ENCODE data around the gene BCL2L13.
"Not testable (repeated sequence)": the region's sequence is repeated elsewhere in the genome, so short reads cannot be mapped to it uniquely, and the experiment has no call there.

The BCL2L13 gene

DNA sequence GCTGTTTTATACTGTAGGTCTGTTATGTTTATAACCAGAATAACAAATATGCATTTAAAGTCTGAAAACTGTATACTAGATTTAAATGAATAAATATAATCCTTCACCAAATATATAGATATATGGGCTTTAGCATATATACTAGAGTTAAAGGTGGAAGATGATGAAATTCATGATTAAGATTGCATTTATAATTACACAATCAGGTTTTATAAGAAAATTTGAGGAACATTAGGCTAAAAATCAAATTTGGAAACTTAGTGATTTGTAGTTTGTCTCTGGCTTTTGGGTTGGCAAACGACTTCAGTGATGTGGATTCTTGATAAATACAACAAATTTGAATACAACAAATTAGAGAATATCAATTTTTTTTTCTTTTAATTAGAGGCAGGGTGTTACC is 10.0 kb downstream of the BCL2L13 start:
- Histone ChIP-seq H3K4me1 (ENCODE audit: insufficient read depth, insufficient read length) (no peaks in the 10 kb centered on the region), H3K27me3 (ENCODE audit: insufficient read depth, insufficient read length) (no peaks in the 10 kb centered on the region), H3K36me3 (ENCODE audit: insufficient read depth, insufficient read length, low read length) (peaks cover 5% of the 10 kb centered on the region), H3K9ac (ENCODE audit: insufficient read length, low read depth) (no peak overlapping the region), H3K4me3 (ENCODE audit: insufficient read length, low read depth) (no peak overlapping the region), H3K9me3 (ENCODE audit: insufficient read depth, low read length) (no peaks in the 10 kb centered on the region)
- TF ChIP-seq SUZ12 (IDR thresholded peaks at IDR 0.05; ENCODE audit: extremely low read depth, insufficient read depth, insufficient read length) (no peak), YY1 (IDR thresholded peaks at IDR 0.05; ENCODE audit: insufficient read depth, insufficient read length) (no peak), ZNF274 (IDR thresholded peaks at IDR 0.05; ENCODE audit: low read depth, low read length) (no peak)
- DNase-seq (ENCODE audit: low read depth, low spot score): no peak

DNA sequence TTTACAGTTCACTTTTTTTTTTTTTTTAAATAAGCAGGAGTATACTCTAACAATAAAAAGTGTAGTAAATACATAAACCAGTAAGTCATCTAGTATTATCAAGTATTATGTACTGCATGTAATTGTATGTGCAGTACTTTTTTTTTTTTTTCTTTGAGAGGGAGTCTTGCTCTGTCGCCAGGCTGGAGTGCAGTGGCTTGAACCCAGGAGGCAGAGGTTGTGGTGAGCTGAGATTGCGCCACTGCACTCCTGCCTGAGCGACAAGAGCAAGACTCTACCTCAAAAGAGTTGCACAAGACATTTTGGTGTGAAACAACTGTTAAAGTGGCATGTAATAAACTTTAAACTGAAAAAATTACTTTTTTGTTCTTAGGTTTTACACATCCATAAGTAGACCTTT is 16.7 kb downstream of the BCL2L13 start:
- Histone ChIP-seq H3K4me3 (ENCODE audit: insufficient read length, low read depth) (no peak overlapping the region), H3K4me1 (ENCODE audit: insufficient read depth, insufficient read length) (no peaks in the 10 kb centered on the region), H3K27me3 (ENCODE audit: insufficient read depth, insufficient read length) (no peaks in the 10 kb centered on the region), H3K9me3 (ENCODE audit: insufficient read depth, low read length) (no peaks in the 10 kb centered on the region), H3K9ac (ENCODE audit: insufficient read length, low read depth) (no peak overlapping the region), H3K36me3 (ENCODE audit: insufficient read depth, insufficient read length, low read length) (peaks cover 16% of the 10 kb centered on the region)
- no peak for DNase-seq (ENCODE audit: low read depth, low spot score)
- TF ChIP-seq SUZ12 (IDR thresholded peaks at IDR 0.05; ENCODE audit: extremely low read depth, insufficient read depth, insufficient read length) (no peak), YY1 (IDR thresholded peaks at IDR 0.05; ENCODE audit: insufficient read depth, insufficient read length) (no peak), ZNF274 (IDR thresholded peaks at IDR 0.05; ENCODE audit: low read depth, low read length) (no peak)

DNA sequence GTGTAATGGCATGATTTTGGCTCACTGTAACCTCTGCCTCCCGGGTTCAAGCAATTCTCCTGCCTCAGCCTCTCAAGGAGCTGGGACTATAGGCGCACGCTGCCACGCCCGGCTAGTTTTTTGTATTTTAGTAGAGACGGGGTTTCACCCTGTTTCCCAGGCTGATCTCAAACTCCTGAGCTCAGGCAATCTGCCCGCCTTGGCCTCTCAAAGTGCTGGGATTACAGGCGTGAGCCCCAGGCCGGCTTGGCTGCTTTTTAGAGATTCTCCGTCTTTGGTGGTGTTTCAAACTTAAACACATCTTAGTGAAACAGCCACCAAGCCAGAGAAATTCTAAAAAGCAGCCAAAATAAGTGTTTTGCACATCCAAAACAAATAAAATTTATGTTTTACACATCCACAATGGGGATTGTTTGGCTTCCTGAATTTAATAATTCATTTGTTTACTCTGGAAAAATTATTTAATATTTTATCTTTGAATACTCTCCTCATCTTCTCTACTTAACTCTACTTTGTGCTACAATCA is 18.4 kb downstream of the BCL2L13 start:
- Histone ChIP-seq H3K4me1 (ENCODE audit: insufficient read depth, insufficient read length) (no peaks in the 10 kb centered on the region), H3K9me3 (ENCODE audit: insufficient read depth, low read length) (no peaks in the 10 kb centered on the region), H3K36me3 (ENCODE audit: insufficient read depth, insufficient read length, low read length) (peaks cover 15% of the 10 kb centered on the region), H3K9ac (ENCODE audit: insufficient read length, low read depth) (no peak overlapping the region), H3K27me3 (ENCODE audit: insufficient read depth, insufficient read length) (no peaks in the 10 kb centered on the region), H3K4me3 (ENCODE audit: insufficient read length, low read depth) (no peak overlapping the region)
- TF ChIP-seq ZNF274 (IDR thresholded peaks at IDR 0.05; ENCODE audit: low read depth, low read length) (no peak), SUZ12 (IDR thresholded peaks at IDR 0.05; ENCODE audit: extremely low read depth, insufficient read depth, insufficient read length) (no peak), YY1 (IDR thresholded peaks at IDR 0.05; ENCODE audit: insufficient read depth, insufficient read length) (no peak)
- no peak for DNase-seq (ENCODE audit: low read depth, low spot score)

DNA sequence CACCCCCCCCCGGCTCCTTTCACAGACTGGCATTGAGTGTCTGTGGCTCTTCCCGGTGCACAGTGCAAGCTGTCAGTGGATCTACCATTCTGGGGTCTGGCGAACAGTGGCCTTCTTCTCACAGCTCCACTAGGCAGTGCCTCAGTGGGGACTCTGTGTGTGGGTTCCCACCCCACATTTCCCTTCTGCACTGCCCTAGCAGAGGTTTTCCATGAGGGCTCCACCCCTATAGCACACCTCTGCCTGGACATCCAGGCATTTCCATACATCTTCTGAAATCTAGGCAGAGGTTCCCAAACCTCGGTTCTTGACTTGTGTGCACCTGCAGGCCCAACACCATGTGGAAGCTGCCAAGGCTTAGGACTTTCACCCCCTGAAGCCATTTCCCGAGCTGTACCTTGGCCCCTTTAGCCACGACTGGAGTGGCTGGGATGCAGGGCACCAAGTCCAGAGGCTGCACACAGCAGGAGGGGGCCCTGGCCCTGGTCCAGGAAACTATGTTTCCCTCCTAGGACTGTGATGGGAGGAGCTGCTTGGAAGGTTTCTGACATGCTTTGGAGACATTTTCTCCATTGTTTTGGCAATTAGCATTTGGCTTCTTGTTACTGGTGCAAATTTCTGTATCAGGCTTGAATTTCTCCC is 26.0 kb downstream of the BCL2L13 start:
- no peaks in the 10 kb centered on the region for H3K27me3 ChIP-seq (ENCODE audit: insufficient read depth, insufficient read length)
- peaks cover 17% of the 10 kb centered on the region; the same call in 1 of the 2 replicates for H3K9me3 ChIP-seq (ENCODE audit: insufficient read depth, low read length)

DNA sequence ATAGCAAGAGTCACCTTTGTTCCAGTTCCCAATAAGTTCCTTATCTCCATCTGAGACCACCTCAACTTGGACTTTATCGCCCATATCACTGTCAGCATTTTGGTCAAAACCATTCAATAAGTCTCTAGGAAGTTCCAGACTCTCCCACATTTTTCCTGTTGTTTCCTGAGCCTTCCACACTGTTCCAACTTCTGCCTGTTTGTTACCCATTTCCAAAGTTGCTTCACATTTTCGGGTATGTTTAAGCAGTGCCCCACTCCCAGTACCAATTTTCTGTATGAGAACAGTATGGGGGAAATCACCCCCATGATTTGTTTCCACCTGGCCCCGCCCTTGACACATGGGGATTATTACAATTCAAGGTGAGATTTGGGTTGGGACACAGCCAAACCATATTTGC is 26.7 kb downstream of the BCL2L13 start:
- DNase-seq (ENCODE audit: low read depth, low spot score): no peak
- TF ChIP-seq YY1 (IDR thresholded peaks at IDR 0.05; ENCODE audit: insufficient read depth, insufficient read length) (no peak), SUZ12 (IDR thresholded peaks at IDR 0.05; ENCODE audit: extremely low read depth, insufficient read depth, insufficient read length) (no peak), ZNF274 (IDR thresholded peaks at IDR 0.05; ENCODE audit: low read depth, low read length) (no peak)
- no peak overlapping the region for H3K9ac ChIP-seq (ENCODE audit: insufficient read length, low read depth)
- H3K36me3 ChIP-seq (ENCODE audit: insufficient read depth, insufficient read length, low read length): peaks cover 22% of the 10 kb centered on the region
- H3K4me1 ChIP-seq (ENCODE audit: insufficient read depth, insufficient read length): no peaks in the 10 kb centered on the region
- no peaks in the 10 kb centered on the region for H3K27me3 ChIP-seq (ENCODE audit: insufficient read depth, insufficient read length)
- H3K4me3 ChIP-seq (ENCODE audit: insufficient read length, low read depth): no peak overlapping the region
- H3K9me3 ChIP-seq (ENCODE audit: insufficient read depth, low read length): peaks cover 17% of the 10 kb centered on the region; the same call in 1 of the 2 replicates

More for the DNA sequence above, 26.0 kb downstream of the BCL2L13 start:
- Histone ChIP-seq H3K4me1 (ENCODE audit: insufficient read depth, insufficient read length) (no peaks in the 10 kb centered on the region), H3K4me3 (ENCODE audit: insufficient read length, low read depth) (no peak overlapping the region), H3K36me3 (ENCODE audit: insufficient read depth, insufficient read length, low read length) (peaks cover 25% of the 10 kb centered on the region), H3K9ac (ENCODE audit: insufficient read length, low read depth) (no peak overlapping the region)
- TF ChIP-seq ZNF274 (IDR thresholded peaks at IDR 0.05; ENCODE audit: low read depth, low read length) (no peak), YY1 (IDR thresholded peaks at IDR 0.05; ENCODE audit: insufficient read depth, insufficient read length) (no peak), SUZ12 (IDR thresholded peaks at IDR 0.05; ENCODE audit: extremely low read depth, insufficient read depth, insufficient read length) (no peak)
- no peak for DNase-seq (ENCODE audit: low read depth, low spot score)

DNA sequence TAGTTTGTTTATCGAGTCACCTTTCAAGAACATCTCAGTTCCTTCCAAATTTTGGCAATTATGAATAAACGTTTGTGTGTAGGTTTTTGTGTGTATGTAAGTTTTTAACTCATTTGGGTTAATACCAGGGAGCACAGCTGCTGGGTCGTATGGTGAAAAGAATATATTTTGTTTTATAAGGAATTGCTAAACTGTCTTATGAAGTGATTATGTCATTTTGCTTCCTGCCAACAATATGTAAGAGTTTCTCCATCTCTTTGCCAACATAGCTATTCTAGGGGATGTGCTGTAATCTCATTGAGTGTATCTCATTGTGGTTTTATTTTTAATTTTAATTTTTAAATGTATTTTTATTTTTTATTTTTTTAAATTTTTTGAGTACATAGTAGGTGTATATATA is 27.3 kb downstream of the BCL2L13 start:
- no peaks in the 10 kb centered on the region for H3K27me3 ChIP-seq (ENCODE audit: insufficient read depth, insufficient read length)
- TF ChIP-seq ZNF274 (IDR thresholded peaks at IDR 0.05; ENCODE audit: low read depth, low read length): no peak
- H3K36me3 ChIP-seq (ENCODE audit: insufficient read depth, insufficient read length, low read length): peaks cover 23% of the 10 kb centered on the region
- H3K9me3 ChIP-seq (ENCODE audit: insufficient read depth, low read length): peaks cover 17% of the 10 kb centered on the region; the same call in 1 of the 2 replicates
- no peak overlapping the region for H3K9ac ChIP-seq (ENCODE audit: insufficient read length, low read depth)
- H3K4me3 ChIP-seq (ENCODE audit: insufficient read length, low read depth): no peak overlapping the region
- no peaks in the 10 kb centered on the region for H3K4me1 ChIP-seq (ENCODE audit: insufficient read depth, insufficient read length)
- DNase-seq (ENCODE audit: low read depth, low spot score): no peak

DNA sequence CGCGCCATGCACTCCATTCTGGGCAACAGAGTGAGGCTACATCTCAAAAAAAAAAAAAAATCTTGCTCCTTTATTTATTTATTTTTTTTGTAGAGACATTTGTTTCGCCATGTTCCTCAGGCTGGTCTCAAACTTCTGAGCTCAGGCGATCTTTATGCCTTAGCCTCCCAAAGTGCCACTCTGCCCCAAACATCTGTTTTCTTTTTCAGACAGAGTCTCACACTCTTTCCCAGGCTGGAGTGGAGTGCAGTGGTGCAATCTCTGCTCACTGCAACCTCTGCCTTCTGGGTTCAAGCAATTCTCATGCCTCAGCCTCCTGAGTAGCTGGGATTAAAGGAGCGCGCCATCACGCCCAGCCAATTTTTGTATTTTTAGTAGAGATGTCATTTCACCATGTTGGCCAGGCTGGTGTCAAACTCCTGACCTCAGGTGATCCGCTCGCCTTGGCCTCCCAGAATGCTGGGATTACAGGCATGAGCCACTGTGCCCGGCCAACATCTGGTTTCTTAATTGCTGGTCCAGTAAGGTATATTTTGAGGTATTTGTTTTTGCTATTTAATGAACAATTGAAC is 33.0 kb downstream of the BCL2L13 start:
- H3K9me3 ChIP-seq (ENCODE audit: insufficient read depth, low read length); H3K4me1 ChIP-seq (ENCODE audit: insufficient read depth, insufficient read length); H3K4me3 ChIP-seq (ENCODE audit: insufficient read length, low read depth); H3K9ac ChIP-seq (ENCODE audit: insufficient read length, low read depth); H3K27me3 ChIP-seq (ENCODE audit: insufficient read depth, insufficient read length); DNase-seq (ENCODE audit: low read depth, low spot score); H3K36me3 ChIP-seq (ENCODE audit: insufficient read depth, insufficient read length, low read length): not testable (repeated sequence)
